IPS-NIHi11 (cell line): ENCODE measurements around the gene COX6B2.
"Not testable (repeated sequence)": the region's sequence is repeated elsewhere in the genome, so short reads cannot be mapped to it uniquely, and the experiment has no call there.

ENCODE experiments used
- DNase-seq: peaks from one replicate; pipeline ENCODE4 v3.0.0; 2012; ENCODE audit warnings: mixed read lengths, low spot score

The COX6B2 gene

GRCh38 chr19:55341595-55342531 lies 12.7 kb downstream of the COX6B2 start:
- DNase-seq = peak; percentile 12

GRCh38 chr19:55341171-55341588 lies 13.3 kb downstream of the COX6B2 start:
- DNase-seq = peak; percentile 94

- no peak for DNase-seq
Measured at GRCh38 chr19:55340784-55341147, 13.8 kb downstream of the COX6B2 start.

DNA sequence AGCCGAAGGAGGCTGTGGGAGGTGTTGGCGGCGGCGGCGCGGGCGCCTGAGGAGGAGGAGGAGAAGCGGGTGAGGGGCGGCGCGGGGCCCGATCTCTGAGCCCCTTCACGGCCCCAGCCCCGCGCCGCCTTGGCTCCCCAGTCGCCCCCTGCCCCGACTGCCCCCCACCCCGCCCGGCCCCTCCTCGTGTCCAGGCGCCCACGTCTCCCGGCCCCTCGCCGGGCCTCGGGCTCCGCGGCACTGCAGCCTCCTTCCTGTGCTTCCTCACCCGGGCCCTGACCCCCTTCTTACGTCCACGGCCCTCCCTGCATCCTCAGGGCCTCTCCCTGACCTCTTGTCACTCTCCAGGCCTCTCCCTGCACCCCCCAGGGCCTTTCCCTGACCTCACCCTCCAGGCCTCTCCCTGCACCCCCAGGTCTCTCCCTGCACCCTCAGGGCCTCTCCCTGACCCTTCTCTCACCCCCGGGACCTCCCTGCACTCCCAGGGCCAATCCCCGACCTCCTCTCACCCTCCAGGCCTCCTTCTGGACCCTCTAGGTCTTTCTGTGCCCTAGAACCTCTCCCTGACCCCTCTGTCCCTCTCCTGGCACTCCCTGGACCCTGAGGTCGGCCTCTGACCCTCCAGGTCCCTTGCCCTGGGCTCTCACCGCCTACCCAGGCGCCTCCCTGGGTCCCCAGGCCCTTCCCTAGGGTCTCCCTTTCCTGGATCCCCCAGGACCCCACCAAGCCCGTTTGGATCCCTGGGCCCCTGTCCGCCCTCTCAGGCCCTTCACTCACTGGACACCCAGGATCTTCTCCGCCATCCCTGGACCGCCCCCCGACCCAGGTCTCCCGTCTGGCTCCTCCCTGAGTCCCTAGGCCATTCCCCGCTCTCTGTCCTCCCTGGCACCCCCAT lies 14.4 kb downstream of the COX6B2 start:
- no peak for DNase-seq

DNA sequence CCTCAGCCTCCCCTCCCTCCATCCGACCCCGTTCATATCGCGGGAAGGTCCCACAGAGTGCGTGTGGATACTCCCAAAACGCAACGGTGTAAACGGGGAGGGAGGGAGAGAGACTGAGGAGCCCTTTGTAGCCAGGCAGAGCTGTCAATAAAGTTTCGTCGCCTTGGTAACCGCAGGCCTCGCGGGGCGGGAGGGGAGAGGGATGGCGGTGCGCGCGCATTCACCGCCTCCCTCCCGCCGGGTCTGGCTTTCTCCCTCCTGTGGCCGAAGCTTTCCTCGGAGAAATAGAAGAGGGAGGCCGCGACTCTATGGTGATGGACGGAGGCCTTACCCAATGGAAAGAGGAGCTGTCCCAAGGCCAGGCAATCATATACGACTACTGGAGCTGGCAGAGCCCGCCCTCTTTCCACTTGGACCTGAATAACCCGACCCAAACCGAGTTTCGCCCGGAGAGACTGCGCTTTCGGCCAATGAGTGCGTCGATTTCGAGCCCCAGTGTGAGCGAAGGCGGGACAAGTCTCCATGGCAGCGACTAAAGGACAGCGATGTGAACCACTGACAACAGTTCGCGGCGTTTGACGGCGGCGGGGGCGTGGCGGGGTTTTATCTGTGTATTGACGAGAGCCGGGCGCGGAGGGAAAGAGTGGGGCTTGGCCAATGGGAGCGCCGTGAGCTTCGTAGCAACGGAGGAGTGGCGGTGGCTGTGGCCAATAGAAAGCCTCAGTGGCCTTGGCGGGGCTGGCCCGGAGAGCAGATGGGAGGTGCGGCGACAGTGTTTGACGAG lies 15.2 kb downstream of the COX6B2 start, which contains the start of gene KMT5C:
Gene KMT5C, plus strand, starts transcription at position 772 of the 784 bp plus-strand sequence. CDS start 2,061 bp downstream, outside the sequence.
- DNase-seq = peak; percentile 98

DNA sequence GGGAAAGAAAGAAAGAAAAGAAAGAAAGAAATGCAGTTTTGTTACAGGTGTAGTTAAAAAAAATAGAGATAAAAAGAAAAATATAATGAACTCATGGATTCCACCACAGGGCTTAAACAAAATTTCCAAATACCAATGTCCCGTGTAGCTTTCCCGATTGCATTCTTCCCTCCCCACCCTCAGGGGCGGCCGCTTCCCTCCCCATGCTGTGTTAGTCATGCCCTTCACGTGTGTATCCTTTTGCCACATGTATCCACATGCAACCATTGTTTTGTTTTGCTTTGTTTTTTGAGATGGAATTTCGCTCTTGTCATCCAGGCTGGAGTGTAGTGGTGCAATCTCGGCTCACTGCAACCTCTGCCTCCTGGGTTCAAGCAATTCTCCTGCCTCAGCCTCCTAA lies 18.4 kb downstream of the COX6B2 start:
- no peak for DNase-seq

- DNase-seq = no peak
Measured at GRCh38 chr19:55333870-55334269, 20.6 kb downstream of the COX6B2 start.

- not testable (repeated sequence) for DNase-seq
Measured at GRCh38 chr19:55329791-55330190, 24.7 kb downstream of the COX6B2 start.

DNA sequence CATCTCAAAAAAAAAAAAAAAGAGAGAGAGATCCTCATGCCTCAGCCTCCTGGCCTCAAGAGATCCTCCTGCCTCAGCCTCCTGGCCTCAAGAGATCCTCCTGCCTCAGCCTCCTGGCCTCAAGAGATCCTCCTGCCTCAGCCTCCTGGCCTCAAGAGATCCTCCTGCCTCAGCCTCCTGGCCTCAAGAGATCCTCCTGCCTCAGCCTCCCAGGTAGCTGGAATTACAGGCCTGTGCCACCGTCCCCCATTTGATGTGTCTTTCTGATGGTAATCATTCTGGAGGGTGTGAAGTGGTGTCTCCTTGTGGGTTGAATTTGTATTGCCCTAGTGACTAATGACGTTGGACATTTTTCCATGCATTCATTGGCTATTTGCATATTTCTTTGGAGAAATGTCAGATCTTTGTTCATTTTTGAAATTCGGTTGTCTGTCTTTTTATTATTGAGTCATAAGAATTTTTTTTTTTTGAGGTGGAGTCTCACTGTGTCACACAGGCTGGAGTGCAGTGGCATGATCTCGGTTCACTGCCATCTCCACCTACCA lies 25.7 kb downstream of the COX6B2 start:
- DNase-seq = not testable (repeated sequence)

GRCh38 chr19:55325172-55325571 lies 29.3 kb downstream of the COX6B2 start, which contains the start of gene TMEM150B:
TMEM150B (minus strand) TSS chr19:55325341; CDS start chr19:55321036, 4,305 bp downstream.
- DNase-seq = no peak

- no peak for DNase-seq
Measured at GRCh38 chr19:55324662-55325061, 29.9 kb downstream of the COX6B2 start.

DNA sequence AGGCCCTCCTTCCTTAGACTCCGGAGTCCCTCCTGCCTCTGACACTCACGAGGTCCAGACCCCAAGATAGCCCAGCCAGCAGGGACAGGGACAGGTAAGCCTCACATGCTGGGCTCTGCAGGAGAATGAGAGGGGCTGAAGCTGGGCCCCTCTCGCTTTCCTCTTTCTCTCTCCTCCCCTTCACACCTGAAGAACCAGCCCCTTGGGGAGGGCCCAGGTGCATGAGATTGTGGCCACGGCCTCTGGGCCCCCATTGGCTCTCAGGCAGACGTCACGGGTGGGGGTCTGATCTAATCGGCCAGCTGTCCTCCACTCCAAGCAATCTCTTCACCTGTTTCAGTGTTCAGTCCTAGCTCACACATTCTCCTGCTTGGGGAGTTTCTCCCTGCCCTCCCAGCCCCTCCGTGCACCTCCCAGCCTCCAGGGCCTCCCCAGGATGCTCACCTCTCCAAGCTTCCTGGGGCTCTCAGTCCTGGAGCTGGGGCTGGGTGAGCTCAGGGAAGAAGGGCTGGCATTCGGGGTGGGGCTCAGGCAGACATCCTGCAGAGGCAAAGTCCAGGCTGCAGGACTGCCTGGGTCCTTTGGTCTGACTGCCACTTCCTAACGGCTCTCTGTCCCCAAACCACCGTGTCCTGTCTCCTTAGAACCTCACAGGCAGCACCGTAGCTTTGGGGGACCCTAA lies 32.2 kb downstream of the COX6B2 start:
- no peak for DNase-seq

GRCh38 chr19:55321466-55322137 lies 32.9 kb downstream of the COX6B2 start:
- DNase-seq = no peak

DNA sequence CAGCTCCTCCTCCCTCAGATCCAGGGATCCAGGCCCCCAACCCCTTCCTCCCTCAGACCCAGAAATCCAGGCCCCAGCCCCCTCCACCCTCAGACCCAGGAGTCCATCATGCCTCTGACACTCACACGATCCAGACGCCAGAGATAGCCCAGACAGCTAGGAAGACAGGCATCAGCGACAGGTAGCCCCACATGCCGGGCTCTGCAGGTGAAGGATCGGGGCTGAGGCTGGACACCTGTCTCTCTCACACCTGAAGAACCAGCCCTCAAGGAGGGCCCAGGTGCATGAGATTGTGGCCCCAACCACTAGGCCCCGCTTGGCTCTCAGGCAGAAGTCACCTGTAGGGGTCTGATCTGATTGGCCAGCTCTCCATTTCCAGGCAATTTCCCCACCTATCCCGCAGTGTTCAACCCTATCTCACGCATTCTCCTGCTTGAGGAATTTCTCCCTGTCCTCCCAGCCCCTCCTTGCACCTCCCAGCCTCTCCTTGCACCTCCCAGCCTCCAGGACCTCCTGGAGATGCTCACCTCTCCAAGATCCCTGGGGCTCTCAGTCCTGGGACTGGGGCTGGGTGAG lies 33.6 kb downstream of the COX6B2 start:
- DNase-seq = peak; percentile 27

DNA sequence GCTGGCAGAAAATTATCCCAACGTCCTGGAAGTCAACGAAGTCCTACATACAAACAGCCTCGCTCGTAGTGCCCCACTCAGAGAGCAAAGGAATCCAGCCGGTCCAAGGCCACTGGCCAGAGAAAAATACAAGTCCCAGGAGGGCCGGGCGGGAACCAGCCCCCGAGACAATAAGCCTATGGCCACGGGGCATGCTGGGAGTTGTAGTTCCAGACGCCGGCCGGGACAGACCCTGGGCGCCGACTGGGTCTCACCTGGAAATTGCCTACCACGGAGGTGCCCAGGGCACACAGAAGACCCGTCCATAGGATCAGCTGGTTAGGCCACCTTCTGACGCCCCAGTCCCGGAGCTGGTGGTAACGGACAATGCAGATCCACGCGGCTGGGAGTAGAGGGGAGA lies 34.7 kb downstream of the COX6B2 start:
- DNase-seq = peak; percentile 94

DNA sequence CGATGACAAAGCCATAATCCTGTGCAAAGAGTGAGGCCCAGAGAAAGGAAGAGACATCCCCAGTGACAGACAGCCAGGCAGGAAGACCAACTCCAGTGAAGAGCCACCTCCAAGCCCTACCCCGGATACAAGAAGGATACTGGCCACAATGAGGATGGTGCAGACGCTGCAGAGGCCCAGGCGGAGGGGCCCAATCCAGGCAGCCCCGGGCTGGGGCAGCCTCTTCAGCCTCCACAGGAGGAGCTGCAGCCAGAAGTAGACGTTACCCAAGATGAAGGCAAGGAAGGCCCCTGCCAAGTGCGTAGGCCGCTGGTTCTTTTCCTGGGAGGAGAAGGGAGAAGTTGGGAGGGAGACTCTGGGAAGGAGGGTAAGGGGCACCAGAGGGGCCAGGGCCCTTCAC lies 37.9 kb downstream of the COX6B2 start:
- DNase-seq = peak; percentile 37

DNA sequence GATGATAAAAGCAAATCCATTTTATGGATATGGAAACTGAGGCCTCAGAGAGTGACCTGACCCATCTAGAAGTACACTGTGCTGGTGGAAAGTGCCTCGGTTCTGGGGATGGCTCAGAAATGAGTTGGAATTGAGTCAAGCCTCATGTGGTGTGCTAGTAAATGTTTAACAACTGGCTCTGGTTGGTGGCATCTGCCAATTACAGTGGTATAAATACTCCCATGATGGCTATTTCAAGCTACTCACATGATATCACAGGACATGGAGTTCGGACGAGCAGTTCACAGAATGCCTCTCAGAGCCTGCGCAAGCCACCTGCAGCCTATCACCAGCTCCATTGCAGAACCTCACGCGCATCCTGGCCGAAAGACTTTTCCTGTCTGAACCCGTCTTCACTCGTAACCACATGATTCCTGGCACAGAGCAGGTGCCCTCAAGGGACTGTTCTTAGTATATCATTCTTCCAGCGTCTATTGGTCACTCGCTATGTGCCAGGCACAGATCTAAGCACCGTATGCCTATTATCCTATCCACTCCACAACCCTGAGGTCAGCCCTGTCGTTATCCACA lies 38.5 kb downstream of the COX6B2 start:
- DNase-seq = no peak

DNA sequence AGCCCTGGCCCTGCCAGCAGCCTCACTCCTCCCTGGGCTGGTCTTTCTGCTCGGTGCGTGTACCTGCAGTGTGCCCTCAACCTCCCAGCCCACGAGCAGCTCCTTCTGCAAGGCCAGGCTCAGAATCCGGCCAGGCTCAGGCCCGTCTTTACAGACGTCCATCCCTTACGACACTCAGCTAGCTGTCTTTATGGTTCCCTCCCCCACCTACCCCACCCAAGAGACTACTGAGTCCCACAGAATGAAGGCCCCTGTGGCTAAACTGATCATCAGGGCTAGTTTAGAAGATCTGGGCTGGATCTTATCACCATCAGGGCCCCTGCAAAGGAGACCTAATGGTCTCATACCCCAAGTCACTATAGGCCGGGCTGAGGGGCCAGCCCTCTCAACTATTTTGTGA lies 40.1 kb downstream of the COX6B2 start:
- DNase-seq = no peak
